LHCN-M2 (cell line): Measurements from ENCODE around the gene CCDC15. TPM values are rescaled to one million over a fixed set of nuclear protein-coding genes. Genes with fewer than 3 reads are reported as not detected.
"Not testable (repeated sequence)": the region's sequence is repeated elsewhere in the genome, so short reads cannot be mapped to it uniquely, and the experiment has no call there.

Experiments
- DNase-seq: peaks from one replicate; pipeline ENCODE4 v3.0.0-alpha.2; 2012; ENCODE audit warnings: low read depth
- total RNA-seq: library from RNA; depleted of rRNA; stranded (reverse); fragments of >200 nt; gene quantifications from 2 replicates; pipeline ENCODE4 v1.2.3, GENCODE V29; 2014

The CCDC15 gene
- total RNA-seq, 1 experiment from 2014 or later, result 16.0 TPM

- no peak for DNase-seq
Observed at GRCh38 chr11:124987096-124987495, 33.1 kb downstream of the CCDC15 start.

GRCh38 chr11:124988063-124988462 lies 34.1 kb downstream of the CCDC15 start:
- DNase-seq, result no peak

GRCh38 chr11:125001079-125001778 lies 47.2 kb downstream of the CCDC15 start:
- no peak for DNase-seq

GRCh38 chr11:125001849-125002248 lies 47.8 kb downstream of the CCDC15 start:
- DNase-seq, result no peak

- no peak for DNase-seq
Observed at GRCh38 chr11:125005491-125005890, 51.5 kb downstream of the CCDC15 start.

GRCh38 chr11:125016413-125016812 lies 62.4 kb downstream of the CCDC15 start:
- DNase-seq, result no peak

- no peak for DNase-seq
Observed at GRCh38 chr11:125020342-125020741, 66.3 kb downstream of the CCDC15 start.

- no peak for DNase-seq
Observed at GRCh38 chr11:125022551-125022950, 68.5 kb downstream of the CCDC15 start.

GRCh38 chr11:125025968-125026367 lies 72.0 kb downstream of the CCDC15 start:
- DNase-seq, result no peak

- DNase-seq, result not testable (repeated sequence)
Observed at GRCh38 chr11:125029431-125029830, 75.4 kb downstream of the CCDC15 start.

GRCh38 chr11:125036933-125037332 lies 82.9 kb downstream of the CCDC15 start:
- DNase-seq, result peak; percentile 91

- DNase-seq, result no peak
Observed at GRCh38 chr11:125049164-125049792, 95.3 kb downstream of the CCDC15 start.

GRCh38 chr11:125052047-125052446 lies 98.0 kb downstream of the CCDC15 start:
- no peak for DNase-seq

GRCh38 chr11:125053167-125053566 lies 99.2 kb downstream of the CCDC15 start:
- DNase-seq, result no peak

GRCh38 chr11:125055107-125055715 lies 101.2 kb downstream of the CCDC15 start:
- no peak for DNase-seq

GRCh38 chr11:125056111-125056510 lies 102.1 kb downstream of the CCDC15 start:
- not testable (repeated sequence) for DNase-seq

- DNase-seq, result no peak
Observed at GRCh38 chr11:125056931-125057692, 103.1 kb downstream of the CCDC15 start.

- DNase-seq, result no peak
Observed at GRCh38 chr11:125057693-125058016, 103.7 kb downstream of the CCDC15 start.

GRCh38 chr11:125061281-125061680 lies 107.3 kb downstream of the CCDC15 start:
- DNase-seq, result no peak

- peak; percentile 6 for DNase-seq
Observed at GRCh38 chr11:125062218-125062930, 108.4 kb downstream of the CCDC15 start.

GRCh38 chr11:125062931-125063428 lies 109.0 kb downstream of the CCDC15 start, which contains the start of gene SLC37A2:
Gene SLC37A2, plus strand, starts transcription at chr11:125063305. Its CDS starts 63 bp downstream, at chr11:125063368.
- peak; percentile 63 for DNase-seq
